Breast epithelium (tissue), 3 donors: Measurements from ENCODE around the gene ARMC10.
"Not testable (repeated sequence)": the region's sequence is repeated elsewhere in the genome, so short reads cannot be mapped to it uniquely, and the experiment has no call there.

Experiments
- CTCF ChIP-seq, 3 donors: fragments of 450-650 bp; IDR thresholded peaks; one replicate each; pipeline ENCODE4 v1.5.1; 2016 to 2017; ENCODE audit warnings: antibody characterized with exemption in 3 of 3, mild to moderate bottlenecking in 3 of 3, moderate library complexity in 3 of 3
- POLR2A ChIP-seq: fragments of 450-650 bp; IDR thresholded peaks from one replicate; pipeline ENCODE4 v1.6.1; 2016; ENCODE audit warnings: antibody characterized with exemption, mild to moderate bottlenecking, moderate library complexity
- POLR2AphosphoS5 ChIP-seq, 3 donors: sonication (generic); formaldehyde crosslinking; IDR thresholded peaks; one replicate each; pipeline ENCODE4 v1.6.1; 2017; ENCODE audit warnings: antibody characterized with exemption in 3 of 3

GRCh38 chr7:103092321-103092720, 17.4 kb downstream of the ARMC10 start:
- TF ChIP-seq CTCF (IDR thresholded peaks at IDR 0.05); POLR2A; POLR2AphosphoS5 (IDR thresholded peaks at IDR 0.05): not testable (repeated sequence)
